Effector CD8-positive, alpha-beta T cell (primary cell): ENCODE measurements around the gene GORASP1.

Experiments used
- DNase-seq: peaks from one replicate; lab custom pipeline; 2025; lab: John Stamatoyannopoulos, UW
- total RNA-seq, 4 experiments: gene quantifications; one replicate each; lab custom pipeline; 2026; lab: John Stamatoyannopoulos, UW

The GORASP1 gene
- total RNA-seq: 23.4 to 36.6 (median 28.8) reads per million in 4 experiments

GRCh38 chr3:39107388-39108199, at the start of gene GORASP1, which contains the start of gene TTC21A:
Gene GORASP1 (minus strand): TSS chr3:39107627. CDS start chr3:39107541, 86 bp downstream.
Gene TTC21A (plus strand): TSS chr3:39107680. CDS start chr3:39107838, 158 bp downstream.
- DNase-seq: peak; percentile 41

DNA sequence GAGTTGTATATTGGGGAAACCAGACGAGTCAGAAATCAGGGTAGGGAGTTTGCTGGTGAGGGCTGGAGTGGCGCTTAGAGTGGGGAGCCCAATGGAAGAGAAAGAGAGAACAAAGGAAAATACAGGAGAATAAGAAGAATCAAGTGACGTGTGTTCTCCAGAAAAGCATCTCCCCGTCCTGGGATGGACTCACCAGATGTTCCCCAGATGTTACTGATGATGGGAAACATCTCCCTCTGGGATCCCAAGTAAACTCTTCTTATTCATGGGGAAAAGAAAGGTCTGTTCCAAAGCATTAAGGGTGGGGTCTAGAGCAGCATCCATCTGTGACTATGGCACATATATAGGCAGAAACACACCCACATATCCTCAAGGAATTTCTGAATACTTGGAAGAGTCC, 49.0 kb upstream of the GORASP1 start:
- no peak for DNase-seq

- DNase-seq: no peak
These were observed 47.0 kb upstream of the GORASP1 start for GRCh38 chr3:39154280-39155021.

DNA sequence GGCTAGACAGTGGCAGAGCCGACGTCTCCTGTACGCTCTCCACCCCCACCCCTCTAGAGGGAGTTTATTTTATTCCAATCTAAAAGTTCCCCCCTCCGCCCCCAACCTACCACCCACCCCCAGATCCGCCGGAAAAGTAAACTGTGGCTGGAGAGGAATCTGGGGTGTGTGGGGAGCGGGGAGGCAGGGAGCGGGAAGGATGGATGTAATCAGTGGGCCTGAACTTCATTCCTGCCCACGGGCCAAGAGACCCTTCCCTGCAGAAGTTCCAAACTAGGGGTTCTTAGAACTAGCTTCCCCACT, 46.5 kb upstream of the GORASP1 start:
- DNase-seq: no peak

- peak; percentile 36 for DNase-seq
These were observed 43.6 kb upstream of the GORASP1 start for GRCh38 chr3:39150803-39151631.

GRCh38 chr3:39150148-39150802, 42.8 kb upstream of the GORASP1 start:
- no peak for DNase-seq

DNA sequence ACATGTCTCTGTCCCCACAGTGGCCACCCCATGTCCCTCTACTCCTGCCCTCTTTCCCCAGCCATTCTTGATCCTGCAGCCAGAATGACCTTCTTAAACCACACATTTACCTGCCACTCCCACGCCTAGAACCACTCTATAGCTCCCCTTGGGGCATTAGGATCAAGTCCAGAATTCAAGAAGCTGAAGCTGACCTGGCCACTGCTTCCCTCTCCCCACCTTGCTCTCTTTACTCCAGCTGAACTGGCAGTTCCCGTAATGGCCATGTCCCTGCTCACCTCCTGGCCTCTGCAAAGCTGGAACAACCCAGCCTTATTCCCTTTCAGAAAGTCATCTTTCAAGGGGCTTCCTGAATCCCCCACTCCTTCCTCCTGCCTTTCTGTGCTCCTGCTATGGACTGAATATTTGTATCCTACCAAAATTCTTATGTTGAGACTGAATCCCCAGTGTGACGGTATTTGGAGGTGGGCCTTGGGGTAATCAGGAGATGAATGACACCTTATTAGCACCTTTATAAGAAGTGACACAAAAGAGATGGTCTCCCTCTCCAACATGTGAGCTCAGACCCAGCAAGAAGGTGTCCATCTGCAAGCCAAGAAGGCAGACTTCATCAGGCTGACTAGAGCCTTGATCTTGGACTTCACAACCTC, 42.2 kb upstream of the GORASP1 start:
- DNase-seq: no peak

GRCh38 chr3:39149059-39149455, 41.6 kb upstream of the GORASP1 start:
- no peak for DNase-seq

- DNase-seq: no peak
These were observed 41.1 kb upstream of the GORASP1 start for GRCh38 chr3:39148435-39149058.

- DNase-seq: no peak
These were observed 40.4 kb upstream of the GORASP1 start for GRCh38 chr3:39147711-39148434.

DNA sequence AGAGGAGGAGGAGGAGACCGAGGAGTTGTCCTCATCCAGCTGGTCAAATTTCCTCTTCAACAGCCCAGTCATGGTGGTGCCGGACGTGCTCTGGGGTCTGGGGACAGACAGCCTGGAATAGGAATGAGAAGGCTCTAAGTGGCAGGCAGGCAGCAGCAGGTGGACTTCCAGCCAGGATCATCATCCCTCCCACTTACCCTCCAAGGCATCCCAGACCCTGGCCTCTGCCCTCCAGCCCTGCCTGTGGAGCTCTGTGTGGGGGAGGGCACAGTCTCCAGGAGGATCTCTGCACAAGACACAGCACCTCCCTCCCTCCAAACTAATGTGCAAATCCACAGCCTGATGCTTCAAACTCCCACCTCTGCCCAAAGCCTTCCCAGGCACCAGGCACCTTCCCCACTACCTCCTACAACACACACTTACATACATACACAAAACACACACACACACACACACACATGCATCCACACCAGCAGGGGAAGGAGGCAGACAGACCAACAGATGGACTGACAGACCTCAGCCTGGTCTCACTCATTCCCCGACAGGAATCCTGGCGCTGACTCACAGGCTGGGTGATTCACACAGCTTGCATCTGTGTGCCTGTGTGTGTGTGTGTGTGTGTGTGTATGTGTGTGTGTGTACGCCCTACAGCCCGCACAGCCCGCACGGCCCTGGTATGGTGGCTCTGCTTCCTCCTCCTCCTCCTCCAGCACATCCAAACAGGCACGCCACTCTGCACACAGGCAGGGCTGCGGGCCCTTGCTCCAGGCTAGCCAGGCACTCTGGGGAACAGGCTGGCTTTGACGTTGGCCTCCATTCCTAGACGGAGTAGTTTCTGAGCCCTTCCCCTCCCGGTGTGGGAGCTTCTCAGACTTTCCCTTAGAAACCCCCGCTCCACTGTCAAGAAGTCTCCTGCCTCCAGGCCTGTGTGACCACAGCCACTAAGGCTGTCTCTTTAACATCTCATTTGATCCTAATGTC, 39.5 kb upstream of the GORASP1 start:
- DNase-seq: no peak

DNA sequence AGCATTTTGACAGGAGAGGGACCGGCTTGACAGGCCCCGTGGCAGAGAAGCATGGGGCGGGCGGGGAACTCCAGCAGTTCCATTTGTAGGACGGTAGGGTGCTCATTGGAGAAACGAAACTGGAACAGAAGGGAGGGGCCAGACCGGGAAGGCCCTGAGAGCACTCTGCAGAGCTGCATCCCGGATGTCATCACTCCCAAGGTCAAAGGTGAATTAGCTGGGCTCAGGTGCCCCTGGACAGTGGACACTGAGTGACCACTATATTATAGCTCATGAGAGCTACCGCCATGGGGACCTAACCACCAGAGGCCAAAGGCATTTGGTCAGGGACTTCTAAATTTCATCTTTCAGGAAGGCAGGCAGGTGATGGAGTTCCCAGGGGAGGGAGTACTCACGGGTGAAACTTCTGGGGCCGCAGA, 38.7 kb upstream of the GORASP1 start:
- no peak for DNase-seq

DNA sequence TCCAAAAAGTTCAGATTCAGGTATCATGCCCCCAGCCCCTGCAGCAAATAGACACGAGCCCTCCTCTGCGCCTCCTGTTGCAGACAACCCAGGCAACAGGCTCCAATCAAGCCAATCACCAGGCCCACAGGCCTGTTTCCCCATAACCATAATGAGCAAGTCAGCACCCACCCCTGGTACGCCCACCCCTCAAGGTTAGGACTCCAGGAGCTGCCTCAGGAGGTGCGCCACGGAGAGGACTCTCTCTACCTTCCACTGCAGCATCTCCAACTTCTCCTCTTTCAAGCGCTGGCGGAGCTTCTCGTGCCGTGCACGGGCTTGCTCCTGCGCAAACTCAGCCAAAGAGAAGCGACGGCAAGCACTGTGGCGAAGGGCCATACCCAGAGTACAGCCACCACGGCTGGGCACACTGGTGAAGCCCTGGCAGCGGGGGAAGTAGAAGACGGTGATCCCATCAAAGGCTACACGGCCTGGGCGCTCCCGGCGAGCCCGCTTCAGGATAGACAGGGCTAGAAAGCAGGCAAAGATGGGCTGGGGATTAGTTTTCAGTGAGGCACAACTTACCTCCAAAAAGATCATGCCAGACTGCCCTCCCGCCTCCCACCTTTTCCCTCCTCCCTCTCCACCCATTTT, 37.4 kb upstream of the GORASP1 start:
- no peak for DNase-seq

DNA sequence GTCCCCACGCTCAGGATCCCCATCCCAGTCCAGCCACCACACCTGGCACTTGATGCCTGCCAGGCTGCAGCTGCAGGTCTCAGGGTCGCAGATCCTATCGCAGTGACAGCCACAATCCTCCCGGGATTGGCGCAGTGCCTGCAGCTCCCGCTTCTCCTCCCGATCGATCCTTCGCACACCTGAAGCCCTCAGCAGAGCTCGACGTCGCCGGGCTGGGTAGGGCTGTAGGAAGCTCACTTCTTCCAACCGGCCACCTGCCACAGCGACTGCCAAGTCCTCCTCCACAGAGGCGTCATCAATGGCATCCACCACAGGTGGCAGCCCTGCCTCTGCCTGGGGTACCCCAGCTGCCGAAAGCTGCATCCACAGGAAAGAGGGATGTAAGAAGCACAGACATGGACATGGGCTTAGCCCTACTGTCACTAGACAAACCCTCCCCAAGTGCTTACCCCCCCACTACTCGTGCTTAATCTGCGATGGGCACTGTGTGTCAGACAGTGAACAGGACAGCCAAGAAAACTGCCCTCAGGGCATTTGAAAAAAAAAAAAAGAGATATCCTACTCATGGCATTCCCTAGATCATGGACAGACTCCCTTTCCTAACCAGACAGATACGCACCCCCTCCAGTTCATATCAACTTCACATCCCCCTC, 36.8 kb upstream of the GORASP1 start:
- DNase-seq: no peak

- no peak for DNase-seq
These were observed 35.8 kb upstream of the GORASP1 start for GRCh38 chr3:39143051-39143885.

GRCh38 chr3:39142067-39142466, 34.6 kb upstream of the GORASP1 start:
- DNase-seq: no peak
